Activated T-cell treated with anti-CD3 and anti-CD28 coated beads for 24 hours (primary cell): ENCODE data around the gene PCED1B.

ENCODE experiments used
- DNase-seq: peaks from one replicate; pipeline ENCODE4 v3.0.0-alpha.2; 2020; ENCODE audit warnings: low read depth

Gene PCED1B

DNA sequence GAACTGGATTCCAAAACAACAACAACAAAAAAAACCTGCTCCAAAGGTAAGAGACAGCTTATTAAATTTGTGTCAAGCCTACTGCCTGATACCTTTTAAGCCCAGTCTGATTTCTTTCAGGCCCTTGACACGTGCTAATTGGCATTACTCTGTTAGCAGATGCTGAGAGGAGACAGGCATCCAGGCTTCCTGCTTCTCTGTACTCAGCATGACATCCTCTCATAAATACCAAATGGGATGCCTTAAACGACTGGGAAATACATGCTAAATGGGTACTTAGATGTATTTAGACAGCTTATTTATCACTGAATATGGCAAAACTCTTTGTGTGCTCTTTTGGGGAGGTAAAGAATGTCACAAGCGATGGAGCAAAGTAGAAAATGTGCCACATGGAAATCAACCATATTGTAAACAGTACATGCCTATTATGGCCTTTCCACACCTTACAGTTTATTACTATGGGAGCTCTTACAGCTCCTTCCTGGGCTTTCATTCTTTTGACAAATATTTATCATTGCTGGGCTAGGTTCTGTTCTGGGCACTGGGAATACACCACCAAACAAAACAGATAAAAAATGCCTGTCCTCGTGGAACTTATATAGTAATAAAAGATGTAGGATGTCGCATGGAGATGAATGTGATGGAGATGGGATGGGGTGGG lies 11.5 kb upstream of the PCED1B start:
- DNase-seq = no peak

- DNase-seq = no peak
These were observed 10.9 kb upstream of the PCED1B start for GRCh38 chr12:47068539-47068938.

DNA sequence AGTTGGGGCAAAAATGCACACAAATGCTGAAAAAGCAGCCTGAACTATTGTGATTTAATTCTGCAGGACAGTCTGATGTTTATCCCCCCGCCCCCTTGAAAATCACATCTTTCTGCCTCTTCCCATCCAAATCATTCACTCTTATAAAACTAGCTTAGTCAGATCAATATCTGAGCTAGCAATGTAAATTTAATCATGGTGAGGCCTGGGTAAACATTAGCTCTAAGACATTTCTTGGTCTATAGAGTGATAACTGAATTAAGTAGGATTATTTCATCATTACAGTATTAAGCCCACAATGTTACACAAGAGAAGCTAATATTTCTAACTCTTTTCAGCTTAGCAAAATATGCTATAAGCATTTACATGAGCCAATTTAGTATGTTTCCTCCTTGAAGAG lies 9.1 kb upstream of the PCED1B start:
- DNase-seq = no peak

GRCh38 chr12:47071241-47071852 lies 8.1 kb upstream of the PCED1B start:
- DNase-seq = no peak

DNA sequence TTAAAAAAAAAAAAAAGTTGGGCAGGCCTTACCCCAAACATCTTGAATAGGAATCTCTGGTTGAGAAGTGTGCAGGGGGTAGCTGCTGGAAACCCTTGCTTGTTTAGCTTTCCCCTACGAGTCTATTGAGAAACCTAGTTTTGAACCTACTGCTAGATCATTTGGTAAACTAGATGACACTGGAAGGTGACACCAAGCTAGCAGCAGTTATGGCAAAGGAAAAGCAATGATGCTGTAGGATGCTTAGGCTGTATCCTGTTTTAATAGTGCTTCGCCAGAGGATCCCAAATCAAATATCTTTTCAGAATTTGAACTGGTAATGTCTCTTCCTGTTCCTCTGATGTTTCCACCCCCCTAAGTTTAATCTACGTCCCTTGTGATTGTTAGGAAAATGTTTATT lies 5.5 kb upstream of the PCED1B start:
- DNase-seq = no peak

DNA sequence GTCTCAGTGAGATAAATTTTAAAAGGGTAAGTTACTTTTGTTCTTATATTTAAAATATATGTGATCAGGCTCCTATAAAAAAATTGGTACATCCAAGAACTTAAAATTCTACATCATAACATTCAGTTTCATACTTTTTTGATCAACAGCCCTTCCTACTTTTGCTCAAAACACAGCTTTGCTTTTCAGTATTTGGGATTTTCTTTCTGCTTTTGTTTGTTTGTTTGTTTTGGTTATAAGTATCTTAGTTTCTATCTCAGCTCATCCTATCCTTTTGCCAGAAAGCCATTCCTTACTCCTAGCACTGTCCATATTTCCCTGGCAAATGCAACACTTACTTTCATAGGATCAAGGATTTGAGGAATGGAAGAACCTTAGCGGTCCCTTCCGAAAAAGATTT lies 4.7 kb upstream of the PCED1B start:
- no peak for DNase-seq

DNA sequence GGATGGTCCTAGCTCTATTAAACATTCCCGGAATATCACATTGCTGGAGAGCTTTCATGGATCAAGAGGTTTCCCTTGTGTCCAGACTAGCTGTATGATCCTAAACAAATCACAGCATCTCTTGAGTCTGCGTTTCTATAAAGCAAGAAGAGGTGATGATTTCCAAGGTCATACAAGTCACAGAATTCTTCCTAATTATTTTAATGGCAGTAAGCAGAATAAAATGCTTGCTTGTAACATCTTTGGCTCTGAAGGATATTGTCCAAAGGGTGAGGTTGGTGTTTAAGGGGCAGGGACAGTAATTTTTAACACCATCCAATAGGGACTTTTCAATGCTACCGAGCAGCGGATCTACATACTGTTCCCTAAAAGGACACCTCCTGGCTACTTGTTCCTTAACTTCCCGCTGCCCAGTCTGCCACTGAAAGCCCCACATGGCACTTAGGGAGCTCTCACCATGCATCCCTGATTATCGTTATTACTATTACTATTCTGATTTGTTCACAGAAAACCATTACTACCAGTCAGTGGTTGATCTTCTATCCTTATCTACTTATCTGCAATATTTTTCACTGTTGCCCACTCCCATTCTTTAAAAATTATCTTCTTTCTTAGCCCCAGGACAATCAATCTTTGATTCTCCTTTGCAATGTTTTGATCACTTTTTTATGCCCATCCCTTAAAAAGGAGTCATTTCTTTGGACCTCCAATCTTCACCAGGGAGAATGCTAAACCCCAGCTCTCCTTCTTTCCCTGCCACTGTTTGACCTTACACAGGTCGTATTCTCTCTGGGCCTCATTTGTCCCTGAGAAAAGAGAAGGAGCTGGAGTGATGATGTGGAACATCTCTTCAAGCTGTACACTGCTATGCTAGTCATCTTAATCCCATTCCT lies 4.0 kb upstream of the PCED1B start:
- no peak for DNase-seq

DNA sequence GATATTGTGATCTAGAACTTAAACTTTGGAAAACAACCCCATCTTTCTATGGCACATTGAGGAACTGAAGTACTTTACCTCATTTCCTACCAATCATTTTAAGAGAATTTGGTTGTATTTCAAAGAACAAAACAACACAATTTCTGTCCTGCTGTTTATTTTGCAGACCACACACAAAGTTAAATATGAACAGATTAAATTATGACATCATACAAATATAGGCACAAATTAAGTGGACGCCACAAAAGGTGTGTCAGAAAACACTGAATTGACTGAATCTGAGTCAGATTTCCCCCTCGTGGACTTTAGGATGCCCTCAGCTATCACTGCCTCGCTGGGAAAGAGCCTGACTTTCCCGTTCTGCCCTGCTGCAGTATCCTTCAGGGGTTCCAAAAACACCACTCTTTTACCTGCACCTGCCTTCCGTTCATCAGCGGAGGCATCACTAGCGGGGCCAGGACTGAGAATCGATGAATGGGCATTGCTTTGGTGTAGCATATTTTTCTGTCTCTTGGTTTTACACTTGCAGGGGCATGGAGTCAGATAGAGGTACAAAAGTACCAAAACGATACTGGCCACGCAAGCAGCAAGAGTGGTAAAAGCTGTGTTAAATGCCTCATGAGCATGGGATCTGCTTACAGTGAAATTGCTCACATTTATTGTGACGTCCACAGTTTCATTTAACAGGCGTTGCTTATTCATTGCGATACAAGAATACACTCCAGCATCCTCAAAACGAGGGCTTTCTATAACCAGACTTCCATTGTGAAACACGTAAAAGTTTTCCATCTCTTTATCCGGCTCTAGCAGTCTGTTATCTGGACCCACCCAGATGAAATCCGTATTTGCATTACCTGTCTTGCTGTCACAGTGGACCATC lies 2.0 kb upstream of the PCED1B start:
- DNase-seq = no peak

- DNase-seq = no peak
These were observed 1.4 kb upstream of the PCED1B start for GRCh38 chr12:47078086-47078395.

GRCh38 chr12:47078733-47079467 lies 521 bp upstream of the PCED1B start:
- peak; percentile 29 for DNase-seq

DNA sequence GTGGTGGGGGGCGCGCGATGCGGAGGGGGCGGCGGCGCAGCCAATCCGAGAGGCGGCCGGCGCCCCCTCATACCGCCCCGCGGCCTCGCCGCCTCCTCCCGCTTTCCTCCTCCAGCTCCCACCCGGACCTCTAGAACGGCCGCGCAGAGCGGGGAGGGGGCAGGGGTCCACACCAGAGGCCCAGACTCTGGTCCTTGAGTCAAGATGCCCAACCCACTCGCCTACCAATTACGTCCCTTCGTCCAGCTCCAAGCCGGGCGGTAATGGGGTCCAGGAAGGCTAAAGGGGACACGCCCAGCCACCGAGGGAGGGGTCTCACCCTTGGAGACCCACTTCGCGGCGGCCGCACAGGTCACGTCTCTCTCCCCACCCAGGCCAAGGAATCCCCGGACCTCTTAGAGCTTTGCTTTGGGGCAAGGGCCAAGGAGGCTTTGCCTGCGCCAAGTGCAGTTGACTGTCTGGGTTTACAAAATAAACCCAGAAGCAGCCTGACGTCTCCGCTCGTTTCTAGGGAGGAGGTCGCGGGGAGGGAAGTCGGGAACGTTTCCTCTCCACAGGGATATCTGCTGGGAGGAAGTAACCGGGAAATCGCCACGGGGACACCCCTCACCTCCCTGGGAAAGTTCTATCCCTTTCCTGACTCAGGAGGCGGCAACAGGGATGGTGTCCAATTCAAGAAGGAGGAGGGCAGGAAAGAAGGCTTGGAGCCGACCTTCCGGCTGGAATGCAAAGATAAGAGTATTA lies 732 bp downstream of the PCED1B start:
- peak; percentile 32 for DNase-seq

DNA sequence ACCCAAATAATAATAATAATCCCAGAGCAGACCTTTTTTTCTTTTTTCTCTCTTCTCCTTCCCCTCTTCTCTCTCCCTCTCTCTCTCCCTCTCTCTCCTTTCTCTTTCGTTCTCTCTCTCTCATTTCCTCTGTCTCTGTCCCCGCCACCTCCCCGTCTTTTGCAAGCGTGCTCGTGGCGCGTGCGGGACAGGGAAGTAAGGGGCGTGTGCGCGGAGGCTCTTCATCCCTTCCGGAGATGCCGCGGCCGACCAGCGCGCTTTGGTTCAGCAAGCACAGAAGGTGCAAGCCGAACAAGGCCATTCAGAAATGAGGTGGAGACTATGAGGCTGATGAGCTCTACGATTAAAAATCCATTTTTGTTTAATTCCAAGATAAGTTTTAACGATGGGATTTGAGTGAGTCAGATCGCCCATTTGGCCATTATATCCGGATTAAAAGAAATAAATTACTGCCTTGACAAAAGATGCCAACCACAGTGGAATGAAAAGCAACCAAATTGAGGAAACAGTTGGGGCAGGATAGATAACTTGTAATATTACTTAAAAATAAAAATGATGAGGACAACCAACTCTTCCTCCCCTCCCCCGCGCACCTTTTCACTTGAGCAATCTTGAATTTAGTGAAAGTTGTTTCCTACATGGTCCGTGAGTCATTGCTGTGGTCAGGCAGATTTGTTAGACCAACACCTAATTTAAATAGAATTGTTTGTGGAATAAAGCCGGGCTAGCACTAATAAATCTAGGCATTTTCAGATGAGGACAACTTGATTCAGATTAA lies 1.5 kb downstream of the PCED1B start:
- DNase-seq = peak; percentile 40

DNA sequence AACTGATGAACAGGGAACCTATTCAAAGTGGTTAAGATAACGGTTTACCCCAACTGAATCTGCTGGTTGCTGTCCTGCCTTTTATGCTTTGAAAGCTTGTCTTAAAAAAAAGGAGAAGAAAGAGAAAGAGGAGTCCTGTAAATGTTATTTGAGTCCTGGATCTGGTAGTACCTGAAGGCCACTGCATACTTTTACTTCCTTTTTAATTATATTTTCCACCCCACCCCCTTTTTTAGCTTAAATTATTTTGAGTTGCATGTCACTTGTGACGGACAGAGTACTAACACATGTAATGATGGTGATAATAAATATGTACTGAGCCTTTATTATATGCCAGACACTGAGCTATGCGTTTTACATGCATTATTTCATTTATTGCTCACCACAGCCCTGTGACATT lies 2.9 kb downstream of the PCED1B start:
- DNase-seq = no peak

- DNase-seq = no peak
These were observed 3.6 kb downstream of the PCED1B start for GRCh38 chr12:47082796-47083621.

- DNase-seq = no peak
These were observed 4.8 kb downstream of the PCED1B start for GRCh38 chr12:47084172-47084571.

DNA sequence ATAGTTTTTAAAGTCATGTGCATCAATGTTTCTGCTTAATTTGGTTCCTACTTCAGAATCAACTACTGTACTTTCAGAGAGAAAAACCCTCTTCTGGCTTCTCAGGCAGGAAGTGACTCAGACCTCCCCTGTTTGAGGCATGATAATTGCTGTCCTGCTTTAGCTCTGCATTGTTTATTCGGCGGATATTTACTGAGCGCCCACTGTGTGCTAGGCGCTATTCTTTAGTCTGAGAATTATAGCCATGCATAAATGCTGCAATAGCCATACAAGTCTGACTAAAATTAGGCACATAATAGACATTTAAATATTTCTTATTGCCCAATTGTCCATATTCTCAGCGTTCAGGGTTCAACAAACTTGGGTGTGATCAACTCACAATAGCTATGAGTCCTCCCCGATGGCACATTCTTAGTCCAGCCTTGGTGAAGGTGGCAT lies 6.4 kb downstream of the PCED1B start:
- peak; percentile 36 for DNase-seq

GRCh38 chr12:47087088-47087688 lies 7.8 kb downstream of the PCED1B start:
- DNase-seq = no peak
